ENCODE data around the gene BCO1. TPM values are rescaled to one million over a fixed set of nuclear protein-coding genes. Genes with fewer than 3 reads are reported as not detected.

The BCO1 gene
- total and polyA plus RNA-seq, 12 donors, result 0.20 to 0.42 TPM; not detected in 10

- TF ChIP-seq CTCF (IDR thresholded peaks at IDR 0.05), result no peak
- ATAC-seq (no peak), DNase-seq (no peak)
- H3K4me1 ChIP-seq, result no peaks in the 10 kb centered on the region
- H3K4me3 ChIP-seq, result no peak overlapping the region
- H3K27me3 ChIP-seq, result peaks cover 0 to 13% (median 6%) of the 10 kb centered on the region in 7 donors
- no peaks in the 10 kb centered on the region for H3K9me3 ChIP-seq
- intact Hi-C loops (cut with DNase I), result no loop called here
- no peak overlapping the region for H3K27ac ChIP-seq
- WGBS, 2 donors, result 74 to 78% methylated on average over 13 of the region's 13 CpGs
- no peaks in the 10 kb centered on the region for H3K36me3 ChIP-seq
These were observed 42.5 kb upstream of the BCO1 start for GRCh38 chr16:81195885-81196534.

- H3K36me3 ChIP-seq, result no peaks in the 10 kb centered on the region
- peak in 4 of 8 donors; percentile 26 to 56 (median 34) for ATAC-seq
- peaks cover 0 to 13% (median 6%) of the 10 kb centered on the region in 7 donors for H3K27me3 ChIP-seq
- no peak for DNase-seq
- WGBS, 2 donors, result 66 to 76% methylated on average over 9 of the region's 9 CpGs
- no peak overlapping the region for H3K4me3 ChIP-seq
- no peaks in the 10 kb centered on the region for H3K4me1 ChIP-seq
- intact Hi-C loops (cut with DNase I), result no loop called here
- no peak overlapping the region for H3K27ac ChIP-seq
- peak in 5 of 9 donors; percentile 7 to 31 (median 24) for TF ChIP-seq CTCF (IDR thresholded peaks at IDR 0.05)
- no peaks in the 10 kb centered on the region for H3K9me3 ChIP-seq
These were observed 39.9 kb upstream of the BCO1 start for GRCh38 chr16:81198635-81199034.

- ATAC-seq, result peak in 5 of 8 donors; percentile 31 to 58 (median 45)
- TF ChIP-seq CTCF (IDR thresholded peaks at IDR 0.05), result no peak
- intact Hi-C loops (cut with DNase I), result loop anchor here in 7 of 10 donors (5.0 to 10.0 kb wide), 6 partner anchors 114 to 536 kb away; partner anchors contain the start of gene GAN (in 2 of the 7)
These were observed 37.2 kb upstream of the BCO1 start for GRCh38 chr16:81201267-81201666.

GRCh38 chr16:81204798-81205680 lies 33.5 kb upstream of the BCO1 start:
- Histone ChIP-seq H3K9me3 (no peaks in the 10 kb centered on the region), H3K4me3 (no peak overlapping the region), H3K36me3 (no peaks in the 10 kb centered on the region), H3K27me3 (peaks cover 0 to 10% (median 0%) of the 10 kb centered on the region in 7 donors), H3K27ac (no peak overlapping the region), H3K4me1 (no peaks in the 10 kb centered on the region)
- ATAC-seq (peak in 6 of 8 donors; percentile 33 to 65 (median 44)), DNase-seq (peak in 1 of 2 donors; percentile 19)
- peak; percentile 51 to 79 (median 68) for TF ChIP-seq CTCF (IDR thresholded peaks at IDR 0.05)
- WGBS, 2 donors, result 28 to 31% methylated on average over 14 of the region's 14 CpGs
- intact Hi-C loops (cut with DNase I), result loop anchor here in 8 of 10 donors (5.0 to 10.0 kb wide), 7 partner anchors 110 to 532 kb away; partner anchors contain the start of gene GAN (in 2 of the 8)

More at GRCh38 chr16:81201267-81201666, 37.2 kb upstream of the BCO1 start:
- 54 to 62% methylated on average over 4 of the region's 4 CpGs for WGBS, 2 donors
- Histone ChIP-seq H3K27ac (no peak overlapping the region), H3K9me3 (no peaks in the 10 kb centered on the region), H3K36me3 (no peaks in the 10 kb centered on the region), H3K4me3 (no peak overlapping the region), H3K4me1 (no peaks in the 10 kb centered on the region), H3K27me3 (peaks cover 0 to 10% (median 6%) of the 10 kb centered on the region in 7 donors)
- DNase-seq, result no peak
